Stimulated activated CD8-positive, alpha-beta memory T cell treated with anti-CD3 and anti-CD28 coated beads, Interleukin-7, amount 100 ng/mL, for 4 hours (primary cell): ENCODE measurements around the gene THOC1.

Experiments
- DNase-seq, 2 donors: peaks; one replicate each; pipeline ENCODE4 v3.0.0-alpha.2; 2020; ENCODE audit warnings: low read depth in 2 of 2

THOC1 gene

GRCh38 chr18:213505-213904, 54.3 kb downstream of the THOC1 start:
- DNase-seq = no peak

GRCh38 chr18:212780-213179, 55.1 kb downstream of the THOC1 start:
- DNase-seq = no peak

GRCh38 chr18:211582-211981, 56.3 kb downstream of the THOC1 start:
- DNase-seq = no peak

GRCh38 chr18:210733-211132, 57.1 kb downstream of the THOC1 start:
- DNase-seq = no peak

GRCh38 chr18:210075-210474, 57.8 kb downstream of the THOC1 start:
- no peak for DNase-seq

GRCh38 chr18:199768-200167, 68.1 kb downstream of the THOC1 start:
- no peak for DNase-seq

GRCh38 chr18:199214-199613, 68.6 kb downstream of the THOC1 start:
- no peak for DNase-seq

GRCh38 chr18:195651-196050, 72.2 kb downstream of the THOC1 start:
- no peak for DNase-seq

GRCh38 chr18:192801-193200, 75.0 kb downstream of the THOC1 start:
- no peak for DNase-seq

GRCh38 chr18:191725-192124, 76.1 kb downstream of the THOC1 start:
- DNase-seq = no peak

GRCh38 chr18:189254-189653, 78.6 kb downstream of the THOC1 start:
- no peak for DNase-seq

- no peak for DNase-seq
Measured at GRCh38 chr18:183769-184168, 84.1 kb downstream of the THOC1 start.

- no peak for DNase-seq
Measured at GRCh38 chr18:181711-182110, 86.1 kb downstream of the THOC1 start.

- DNase-seq = no peak
Measured at GRCh38 chr18:179499-179898, 88.3 kb downstream of the THOC1 start.

- no peak for DNase-seq
Measured at GRCh38 chr18:172361-172760, 95.5 kb downstream of the THOC1 start.
